T-helper 17 cell (primary cell): ENCODE measurements around the gene METTL1. TPM values are rescaled to one million over a fixed set of nuclear protein-coding genes. Genes with fewer than 3 reads are reported as not detected.

Experiments used
- ATAC-seq: fragments of 150-1000 bp; cut with Tn5 transposase; 2 replicates; pipeline ENCODE4 v1.10.0; 2021; ENCODE audit warnings: mild to moderate bottlenecking, moderate library complexity
- DNase-seq, 3 donors: peaks; one replicate each; pipeline versions ENCODE4 v3.0.0 to v3.0.0-alpha.2; 2020 to 2021
- H3K9me3 ChIP-seq: one replicate; pipeline ENCODE4 v1.7.0; 2013; ENCODE audit warnings: low read length, mild to moderate bottlenecking; ENCODE audit not compliant: control insufficient read depth, poor library complexity, severe bottlenecking
- H3K27ac Mint-ChIP-seq: one replicate; pipeline ENCODE4 v1.8.0; 2022; ENCODE audit warnings: mild to moderate bottlenecking, moderate library complexity, mixed read lengths
- H3K27me3 Mint-ChIP-seq: one replicate; pipeline ENCODE4 v1.8.0; 2022; ENCODE audit warnings: mixed read lengths
- H3K36me3 Mint-ChIP-seq: one replicate; pipeline ENCODE4 v1.8.0; 2022; ENCODE audit warnings: low read depth, mixed read lengths
- H3K4me1 Mint-ChIP-seq: one replicate; pipeline ENCODE4 v1.8.0; 2022; ENCODE audit warnings: mild to moderate bottlenecking, mixed read lengths
- H3K4me3 Mint-ChIP-seq: one replicate; pipeline ENCODE4 v1.8.0; 2022; ENCODE audit warnings: mild to moderate bottlenecking, moderate library complexity, mixed read lengths
- total RNA-seq, 4 donors: library from RNA in 2 of 4; stranded (reverse) in 2 of 4; gene quantifications; one replicate each; pipeline ENCODE4 v1.2.3 and lab custom pipeline; 2022 to 2026

METTL1 gene
- total RNA-seq, 2 donors from 2014 or later = 15.0 to 20.9 TPM

DNA sequence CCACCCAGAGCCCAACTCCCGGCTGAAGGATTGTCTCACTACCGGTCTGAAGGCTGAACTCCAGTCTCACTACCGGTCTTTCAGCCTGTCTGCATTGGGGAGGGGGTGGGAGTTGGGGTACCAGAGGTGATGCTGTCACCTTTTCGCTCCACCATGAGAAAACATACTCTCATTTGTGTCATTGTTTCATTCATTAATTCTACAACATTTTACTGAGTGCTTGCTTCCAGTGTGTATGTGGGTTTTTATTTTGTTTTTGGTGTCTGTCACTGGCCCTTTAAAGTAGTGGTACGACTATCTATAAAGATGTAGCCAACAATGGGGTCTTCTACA lies 19.3 kb downstream of the METTL1 start:
- Mint-ChIP-seq H3K4me1 (peaks cover 50% of the 10 kb centered on the region), H3K4me3 (peak overlapping the region; percentile 94), H3K27ac (peak overlapping the region; percentile 96), H3K36me3 (no peaks in the 10 kb centered on the region), H3K27me3 (no peaks in the 10 kb centered on the region)
- H3K9me3 ChIP-seq = no peaks in the 10 kb centered on the region
- DNase-seq (no peak), ATAC-seq (no peak)

DNA sequence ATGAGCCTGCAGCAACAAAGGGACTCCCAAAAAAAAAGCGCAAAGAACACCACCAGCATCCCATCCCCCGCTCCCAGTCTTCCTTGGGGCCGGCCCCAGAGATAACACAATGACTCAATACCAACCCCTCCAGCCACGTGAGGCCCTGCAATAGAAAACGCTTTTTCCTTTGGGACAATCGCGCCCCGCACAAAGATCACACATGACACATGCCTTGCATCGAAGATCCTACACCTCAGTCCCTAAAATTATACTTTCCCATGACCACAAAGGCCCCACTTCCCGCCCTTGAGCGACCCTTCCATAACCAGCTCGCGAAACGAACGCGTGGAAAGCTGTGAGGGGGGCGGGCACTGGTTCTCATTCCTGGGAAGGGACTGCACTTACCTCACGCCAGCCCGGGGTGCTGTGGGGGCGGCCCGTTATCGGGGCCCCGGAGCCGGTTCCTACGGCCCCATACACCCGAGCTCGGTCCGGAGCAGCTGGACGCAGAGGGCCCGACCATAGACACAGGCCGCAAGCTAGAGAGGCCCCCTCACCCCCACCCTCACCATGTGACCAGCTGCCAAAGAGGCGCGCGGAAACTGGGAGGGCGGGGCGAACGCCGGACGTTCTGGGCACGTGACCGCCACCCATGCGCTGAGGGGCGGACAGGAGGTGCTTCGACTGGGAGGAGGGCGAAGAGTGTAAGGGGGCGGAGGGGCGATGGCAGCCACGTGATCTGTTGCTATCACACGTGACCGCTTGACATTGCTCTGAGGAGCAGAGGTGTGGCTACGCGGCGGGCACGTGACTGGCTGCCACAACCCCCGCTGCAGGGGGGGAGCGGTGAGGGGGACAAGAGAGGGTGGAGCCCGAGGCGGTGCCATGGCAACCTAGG lies 19.9 kb downstream of the METTL1 start, which contains the start of gene CDK4:
TSS of gene CDK4 (minus strand) at position 523 of the 880 bp plus-strand sequence. CDS start 593 bp downstream, outside the sequence.
- DNase-seq (peak; percentile 97 to 99 (median 98)), ATAC-seq (peak; percentile 81)
- no peaks in the 10 kb centered on the region for H3K9me3 ChIP-seq
- Mint-ChIP-seq H3K27me3 (no peaks in the 10 kb centered on the region), H3K4me1 (peaks cover 49% of the 10 kb centered on the region), H3K27ac (peak within 1 kb of the TSS; percentile 96), H3K4me3 (peak within 1 kb of the TSS; percentile 94), H3K36me3 (no peaks in the 10 kb centered on the region)

DNA sequence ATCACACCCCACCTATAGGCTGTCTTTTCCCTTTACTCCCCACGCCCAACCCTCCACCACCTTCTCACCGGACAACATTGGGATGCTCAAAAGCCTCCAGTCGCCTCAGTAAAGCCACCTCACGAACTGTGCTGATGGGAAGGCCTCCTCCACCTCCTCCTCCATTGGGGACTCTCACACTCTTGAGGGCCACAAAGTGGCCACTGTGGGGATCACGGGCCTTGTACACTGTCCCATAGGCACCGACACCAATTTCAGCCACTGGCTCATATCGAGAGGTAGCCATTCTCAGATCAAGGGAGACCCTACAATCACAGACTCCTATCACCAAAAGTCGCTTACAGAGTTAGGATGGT lies 20.5 kb downstream of the METTL1 start:
- H3K4me3 Mint-ChIP-seq = peak overlapping the region; percentile 94
- DNase-seq (no peak), ATAC-seq (no peak)
- no peaks in the 10 kb centered on the region for H3K27me3 Mint-ChIP-seq
- H3K4me1 Mint-ChIP-seq = peaks cover 46% of the 10 kb centered on the region
- peak overlapping the region; percentile 96 for H3K27ac Mint-ChIP-seq
- H3K36me3 Mint-ChIP-seq = no peaks in the 10 kb centered on the region
- H3K9me3 ChIP-seq = no peaks in the 10 kb centered on the region

DNA sequence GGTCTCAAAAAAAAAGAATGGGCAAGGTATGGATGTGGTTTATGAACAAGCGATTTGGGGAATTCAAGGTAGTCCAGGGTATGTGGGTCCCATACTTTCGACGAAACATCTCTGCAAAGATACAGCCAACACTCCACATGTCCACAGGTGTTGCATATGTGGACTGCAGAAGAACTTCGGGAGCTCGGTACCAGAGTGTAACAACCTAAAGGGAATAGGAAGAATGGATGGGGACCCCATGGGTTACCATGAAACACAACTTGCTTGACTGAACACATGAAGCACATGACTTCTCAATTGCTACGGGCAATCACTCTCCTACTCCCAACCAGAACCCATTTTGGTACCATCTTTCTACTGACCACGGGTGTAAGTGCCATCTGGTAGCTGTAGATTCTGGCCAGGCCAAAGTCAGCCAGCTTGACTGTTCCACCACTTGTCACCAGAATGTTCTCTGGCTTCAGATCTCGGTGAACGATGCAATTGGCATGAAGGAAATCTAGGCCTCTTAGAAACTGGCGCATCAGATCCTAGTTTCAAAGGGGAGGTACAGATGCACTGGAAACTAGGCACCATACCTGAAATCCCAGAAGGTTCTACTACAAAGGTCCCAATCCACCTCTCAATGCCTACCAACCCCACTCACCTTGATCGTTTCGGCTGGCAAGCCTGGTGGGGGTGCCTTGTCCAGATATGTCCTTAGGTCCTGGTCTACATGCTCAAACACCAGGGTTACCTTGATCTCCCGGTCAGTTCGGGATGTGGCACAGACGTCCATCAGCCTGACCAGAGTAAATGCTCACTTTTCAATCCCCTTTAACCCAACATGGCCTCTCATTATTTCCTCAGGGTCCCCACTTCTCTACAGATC lies 21.1 kb downstream of the METTL1 start:
- H3K27ac Mint-ChIP-seq = peak overlapping the region; percentile 96
- peaks cover 48% of the 10 kb centered on the region for H3K4me1 Mint-ChIP-seq
- no peak for DNase-seq
- H3K36me3 Mint-ChIP-seq = no peaks in the 10 kb centered on the region
- H3K4me3 Mint-ChIP-seq = peak overlapping the region; percentile 94
- no peaks in the 10 kb centered on the region for H3K9me3 ChIP-seq
- H3K27me3 Mint-ChIP-seq = no peaks in the 10 kb centered on the region
- no peak for ATAC-seq

DNA sequence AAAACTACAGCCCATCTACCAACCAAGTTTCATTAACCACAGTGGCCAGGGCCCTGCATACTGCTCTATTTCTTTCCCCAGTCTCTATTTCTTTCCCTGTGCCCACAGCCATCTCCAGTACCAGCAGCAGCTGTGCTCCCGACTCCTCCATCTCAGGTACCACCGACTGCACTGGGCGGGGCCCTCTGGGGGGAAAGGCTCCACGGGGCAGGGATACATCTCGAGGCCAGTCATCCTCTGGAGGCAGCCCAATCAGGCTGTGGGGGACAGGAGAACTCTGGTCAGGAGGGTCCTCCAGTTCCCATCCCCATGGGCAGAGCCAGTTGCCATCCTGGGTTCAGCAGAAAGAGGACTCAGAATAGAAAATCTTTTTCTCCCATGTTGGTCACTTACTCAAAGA lies 22.8 kb downstream of the METTL1 start:
- ATAC-seq = no peak
- Mint-ChIP-seq H3K27me3 (no peaks in the 10 kb centered on the region), H3K36me3 (no peaks in the 10 kb centered on the region), H3K27ac (no peak overlapping the region), H3K4me1 (peaks cover 57% of the 10 kb centered on the region), H3K4me3 (no peak overlapping the region)
- no peaks in the 10 kb centered on the region for H3K9me3 ChIP-seq
- no peak for DNase-seq

DNA sequence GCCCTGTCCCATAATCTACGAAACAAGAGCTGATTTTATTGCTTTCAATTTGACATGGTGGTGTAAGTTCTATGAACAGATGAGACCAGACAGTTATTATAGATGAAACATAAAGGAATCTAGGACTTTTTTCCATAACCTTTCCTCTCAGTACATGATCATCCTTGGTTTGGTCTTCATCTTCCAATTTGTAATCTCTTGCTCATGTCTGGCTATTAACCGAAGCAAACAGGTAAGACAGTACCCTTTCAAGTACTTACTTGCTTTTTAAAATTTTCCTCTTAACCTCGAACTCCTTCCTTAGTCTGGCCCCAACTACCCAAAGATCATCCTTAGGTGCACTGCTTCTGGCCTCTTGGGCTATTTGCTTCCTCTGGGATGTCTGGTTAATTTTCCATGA lies 25.9 kb downstream of the METTL1 start:
- Mint-ChIP-seq H3K4me3 (peak overlapping the region; percentile 97), H3K36me3 (no peaks in the 10 kb centered on the region), H3K27me3 (no peaks in the 10 kb centered on the region), H3K4me1 (peaks cover 43% of the 10 kb centered on the region), H3K27ac (peak overlapping the region; percentile 99)
- H3K9me3 ChIP-seq = no peaks in the 10 kb centered on the region
- DNase-seq (no peak), ATAC-seq (no peak)

DNA sequence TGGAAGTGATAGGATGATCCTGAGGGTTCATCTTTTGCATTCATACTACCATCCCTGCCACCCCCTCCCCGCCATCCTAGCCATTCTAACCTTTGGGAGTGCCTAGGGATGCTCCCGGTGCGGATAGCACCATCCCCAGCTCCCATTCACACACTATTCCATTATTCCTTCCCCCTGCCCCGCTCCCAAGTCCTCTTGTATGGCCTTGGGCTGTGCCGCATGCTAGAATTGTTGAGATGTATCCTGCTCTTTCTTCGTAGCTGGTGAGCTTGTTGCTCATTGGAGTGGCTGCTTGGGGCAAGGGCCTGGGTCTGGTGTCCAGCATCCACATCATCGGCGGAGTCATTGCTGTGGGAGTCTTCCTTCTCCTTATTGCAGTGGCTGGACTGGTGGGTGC lies 26.4 kb downstream of the METTL1 start:
- DNase-seq (no peak), ATAC-seq (no peak)
- H3K4me1 Mint-ChIP-seq = peaks cover 46% of the 10 kb centered on the region
- H3K9me3 ChIP-seq = no peaks in the 10 kb centered on the region
- H3K27ac Mint-ChIP-seq = peak overlapping the region; percentile 99
- H3K27me3 Mint-ChIP-seq = no peaks in the 10 kb centered on the region
- H3K4me3 Mint-ChIP-seq = peak overlapping the region; percentile 97
- H3K36me3 Mint-ChIP-seq = no peaks in the 10 kb centered on the region

DNA sequence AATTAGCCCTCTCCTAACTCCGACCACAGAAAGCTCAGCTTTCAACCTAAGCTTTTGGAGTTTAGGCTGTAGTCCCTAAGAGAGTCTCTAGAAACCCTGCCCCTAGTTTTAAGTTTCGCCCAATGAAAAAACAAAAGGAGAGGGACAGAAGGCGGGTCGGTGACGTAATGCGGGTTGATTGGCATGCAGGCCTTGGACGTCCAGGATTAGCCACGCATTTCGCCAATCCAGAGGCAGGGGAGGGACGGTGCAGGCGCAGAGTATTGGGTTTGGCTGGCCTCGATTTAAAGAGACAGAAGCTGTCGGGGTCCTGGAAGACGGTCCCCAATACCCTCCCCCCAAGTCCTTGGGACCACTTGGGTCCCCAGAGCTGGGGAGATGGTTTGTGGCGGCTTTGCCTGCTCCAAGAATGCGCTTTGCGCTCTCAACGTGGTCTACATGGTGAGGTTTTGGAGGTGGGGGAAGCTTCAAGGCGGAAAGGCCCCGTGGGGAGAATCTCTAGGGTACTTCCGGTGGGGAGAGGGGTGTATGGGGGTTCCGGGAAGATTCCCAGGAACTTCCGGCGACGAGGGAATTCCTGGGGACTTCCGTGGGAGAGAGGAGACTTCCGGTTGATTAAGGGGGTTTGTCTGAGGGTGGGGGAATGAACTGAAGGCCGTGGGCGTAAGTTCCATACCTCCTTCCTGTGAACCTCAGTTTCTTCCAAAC lies 27.0 kb downstream of the METTL1 start, which contains the start of gene TSPAN31:
TSS of gene TSPAN31 (plus strand) at position 263 of the 708 bp plus-strand sequence. CDS start at position 379, 116 bp downstream.
- no peaks in the 10 kb centered on the region for H3K36me3 Mint-ChIP-seq
- no peaks in the 10 kb centered on the region for H3K27me3 Mint-ChIP-seq
- peak within 1 kb of the TSS; percentile 99 for H3K27ac Mint-ChIP-seq
- H3K4me1 Mint-ChIP-seq = peaks cover 46% of the 10 kb centered on the region
- DNase-seq (peak; percentile 82 to 86 (median 84)), ATAC-seq (peak; percentile 84)
- H3K4me3 Mint-ChIP-seq = peak within 1 kb of the TSS; percentile 97
- H3K9me3 ChIP-seq = no peaks in the 10 kb centered on the region

DNA sequence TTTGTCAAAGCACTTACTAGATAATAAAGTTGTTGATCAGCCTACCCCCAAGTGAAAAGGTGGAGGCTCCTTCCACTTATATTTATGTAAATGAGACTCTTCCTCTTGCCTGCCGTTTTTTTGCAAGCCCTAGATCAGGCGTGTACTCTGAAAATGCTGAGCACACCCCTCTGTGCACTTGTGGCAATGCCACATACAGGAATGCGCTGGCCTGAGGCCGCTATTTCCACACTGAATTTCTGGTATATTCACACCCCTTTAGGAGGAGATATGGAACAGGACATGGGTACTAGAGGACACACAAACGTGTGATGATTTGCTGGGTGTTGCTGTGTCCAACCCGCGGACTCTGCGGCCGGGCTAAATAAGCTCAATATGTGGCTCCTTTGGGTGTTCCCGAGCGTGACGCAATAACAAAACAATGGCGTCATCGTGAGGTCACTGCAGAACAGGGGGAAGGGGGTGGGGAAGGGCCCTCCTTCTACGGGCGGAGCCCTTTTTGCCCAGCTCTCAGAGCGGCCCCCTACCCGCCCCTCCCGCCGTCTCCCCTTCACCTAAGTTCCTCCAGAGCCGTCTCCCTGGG lies 27.6 kb downstream of the METTL1 start:
- no peaks in the 10 kb centered on the region for H3K9me3 ChIP-seq
- H3K4me1 Mint-ChIP-seq = peaks cover 51% of the 10 kb centered on the region
- ATAC-seq (peak; percentile 38), DNase-seq (peak; percentile 32 to 50 (median 50))
- H3K27me3 Mint-ChIP-seq = no peaks in the 10 kb centered on the region
- peak overlapping the region; percentile 97 for H3K4me3 Mint-ChIP-seq
- H3K36me3 Mint-ChIP-seq = no peaks in the 10 kb centered on the region
- H3K27ac Mint-ChIP-seq = peak overlapping the region; percentile 99

DNA sequence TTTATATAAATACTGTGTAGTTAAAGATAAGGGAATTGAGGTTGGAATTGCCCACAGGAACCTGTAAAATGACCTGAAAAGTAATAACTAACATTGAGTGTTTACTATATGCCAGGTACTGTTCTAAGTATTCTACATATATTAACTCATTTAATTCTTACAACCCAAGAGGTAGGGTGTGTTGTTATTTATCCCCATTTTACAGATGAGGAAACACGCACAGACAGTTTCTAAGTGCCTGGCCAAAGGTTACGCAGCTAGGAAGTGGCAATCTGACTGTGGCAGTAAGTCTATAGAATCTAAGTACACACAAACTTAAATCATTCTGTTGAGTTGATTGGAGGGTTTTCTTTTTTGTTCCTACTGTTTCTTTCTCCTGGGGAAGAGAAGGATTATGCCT lies 28.1 kb downstream of the METTL1 start:
- Mint-ChIP-seq H3K36me3 (no peaks in the 10 kb centered on the region), H3K27ac (peak overlapping the region; percentile 99), H3K27me3 (no peaks in the 10 kb centered on the region), H3K4me3 (peak overlapping the region; percentile 97), H3K4me1 (peaks cover 54% of the 10 kb centered on the region)
- no peaks in the 10 kb centered on the region for H3K9me3 ChIP-seq
- no peak for DNase-seq
- ATAC-seq = no peak

DNA sequence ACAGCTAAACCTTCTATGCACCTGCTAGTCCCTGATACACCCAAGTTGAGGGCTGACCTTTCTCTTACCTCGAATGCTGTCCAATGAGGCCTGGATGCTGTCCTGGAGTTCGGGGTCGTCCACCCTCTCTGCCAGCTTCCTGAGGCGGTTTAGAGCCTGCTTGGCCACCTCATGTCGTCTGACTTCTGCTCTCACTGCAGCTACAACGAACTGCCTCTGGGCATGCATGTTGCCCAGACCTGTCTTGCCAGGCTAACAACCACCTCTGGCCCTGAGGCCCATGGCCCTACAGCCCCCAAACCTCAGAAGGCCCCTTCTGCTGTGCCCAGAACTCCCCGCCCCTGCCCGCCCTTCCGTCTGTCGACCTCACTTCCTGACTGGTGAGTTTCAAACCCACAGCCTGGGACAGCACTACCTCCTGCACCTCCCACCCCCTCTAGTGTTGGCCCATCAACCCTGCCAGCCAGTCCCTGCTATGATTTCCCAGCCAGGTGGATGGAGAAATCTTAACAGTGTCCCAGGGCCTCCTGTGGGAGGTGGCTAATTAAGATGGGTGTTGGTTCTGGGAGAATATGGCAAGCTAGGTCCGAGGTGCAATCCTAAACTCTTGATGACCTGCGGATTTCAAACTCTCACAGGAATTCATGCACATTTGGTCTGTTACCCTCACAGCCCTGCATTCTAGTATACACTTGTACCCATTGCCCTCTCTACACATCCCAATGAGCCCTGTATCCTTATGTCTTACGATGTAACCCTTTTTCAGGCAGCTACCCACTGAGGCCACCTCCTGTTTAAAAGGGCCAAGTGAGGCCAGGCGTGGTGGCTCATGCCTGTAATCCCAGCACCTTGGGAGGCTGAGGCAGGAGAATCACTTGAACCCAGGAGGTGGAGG lies 29.8 kb downstream of the METTL1 start:
- H3K9me3 ChIP-seq = no peaks in the 10 kb centered on the region
- Mint-ChIP-seq H3K36me3 (no peaks in the 10 kb centered on the region), H3K27ac (peak overlapping the region; percentile 96), H3K4me3 (peak overlapping the region; percentile 98), H3K27me3 (no peaks in the 10 kb centered on the region), H3K4me1 (peaks cover 54% of the 10 kb centered on the region)
- peak; percentile 68 for ATAC-seq
- peak; percentile 61 to 73 (median 66) for DNase-seq

DNA sequence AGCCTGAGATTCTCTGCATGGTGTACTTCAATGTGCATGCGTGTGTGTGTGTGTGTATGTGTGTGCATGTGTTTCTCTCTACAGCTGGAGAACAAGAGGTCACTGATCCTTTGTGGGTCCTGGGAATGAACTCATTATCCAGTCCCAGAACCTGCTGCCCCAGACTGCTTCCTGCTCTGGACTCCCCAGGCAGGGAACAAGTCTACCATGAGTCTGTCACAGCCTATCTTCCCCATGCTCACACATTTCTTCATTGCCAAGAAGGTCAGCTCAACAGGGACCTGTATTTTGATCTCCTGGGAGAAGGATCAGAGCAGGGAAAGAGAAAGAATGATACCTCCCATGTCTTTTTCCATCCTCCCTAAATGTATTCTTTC lies 30.5 kb downstream of the METTL1 start:
- DNase-seq = no peak
- Mint-ChIP-seq H3K36me3 (no peaks in the 10 kb centered on the region), H3K4me3 (peak overlapping the region; percentile 98), H3K27me3 (no peaks in the 10 kb centered on the region), H3K27ac (peak overlapping the region; percentile 96), H3K4me1 (peaks cover 57% of the 10 kb centered on the region)
- no peaks in the 10 kb centered on the region for H3K9me3 ChIP-seq
- ATAC-seq = no peak
